WTC11 (cell line): Measurements from ENCODE around the gene PTPDC1. TPM values are rescaled to one million over a fixed set of nuclear protein-coding genes. Genes with fewer than 3 reads are reported as not detected.

Source experiments
- ATAC-seq: fragments of 200-7000 bp; cut with Tn5 transposase; 2 replicates; pipeline ENCODE4 v1.10.0; 2021; ENCODE audit warnings: mild to moderate bottlenecking, moderate library complexity
- CTCF ChIA-PET: fragments of 300-600 bp; sonication (Branson Sonifier 250); formaldehyde crosslinking; loops from one replicate; lab custom pipeline; 2021; ENCODE audit warnings: antibody characterized with exemption; lab: Charles Lee
- POLR2A ChIA-PET: fragments of 350-600 bp; sonication (Branson Sonifier 250); formaldehyde crosslinking; loops from one replicate; lab custom pipeline; 2021; ENCODE audit warnings: antibody characterized with exemption; lab: Charles Lee
- DNase-seq: peaks from one replicate; pipeline ENCODE4 v3.0.0; 2021; ENCODE audit warnings: low spot score
- H3K27ac Mint-ChIP-seq: 2 replicates; pipeline ENCODE4 v1.8.0; 2021; ENCODE audit warnings: mixed read lengths
- H3K27me3 Mint-ChIP-seq: 2 replicates; pipeline ENCODE4 v1.8.0; 2021; ENCODE audit warnings: low read depth, mild to moderate bottlenecking, moderate library complexity, mixed read lengths
- H3K36me3 Mint-ChIP-seq: 2 replicates; pipeline ENCODE4 v1.8.0; 2021; ENCODE audit warnings: mixed read lengths
- H3K4me1 Mint-ChIP-seq: 2 replicates; pipeline ENCODE4 v1.8.0; 2022; ENCODE audit warnings: mixed read lengths
- H3K4me3 Mint-ChIP-seq: 2 replicates; pipeline ENCODE4 v1.8.0; 2021; ENCODE audit warnings: mild to moderate bottlenecking, moderate library complexity, mixed read lengths
- H3K9me3 Mint-ChIP-seq: 2 replicates; pipeline ENCODE4 v1.8.0; 2021; ENCODE audit warnings: mixed read lengths
- AR ChIP-seq: fragments of 250-450 bp; sonication (Bioruptor Pico); IDR thresholded peaks from 2 replicates; pipeline ENCODE4 v1.9.0; 2021; ENCODE audit warnings: mild to moderate bottlenecking
- FOXK1 ChIP-seq: sonication (generic); formaldehyde crosslinking; IDR thresholded peaks from 2 replicates; pipeline ENCODE4 v1.8.0; 2022; ENCODE audit warnings: mild to moderate bottlenecking, moderate library complexity, missing genetic modification reagents
- FOXP1 ChIP-seq: sonication (generic); formaldehyde crosslinking; IDR thresholded peaks from 2 replicates; pipeline ENCODE4 v1.8.0; 2022; ENCODE audit warnings: missing genetic modification reagents, mild to moderate bottlenecking, moderate library complexity, borderline replicate concordance
- GTF2I ChIP-seq: fragments of 250-450 bp; sonication (Bioruptor Pico); conservative IDR thresholded peaks from 2 replicates; pipeline ENCODE4 v1.4.0; 2021; ENCODE audit warnings: mild to moderate bottlenecking
- HMGA2 ChIP-seq: fragments of 250-450 bp; sonication (Bioruptor Pico); IDR thresholded peaks from 2 replicates; pipeline ENCODE4 v1.4.0; 2021; ENCODE audit warnings: mild to moderate bottlenecking, moderate library complexity
- HMGXB4 ChIP-seq: sonication (generic); formaldehyde crosslinking; IDR thresholded peaks from 2 replicates; pipeline ENCODE4 v1.8.1; 2023; ENCODE audit warnings: mild to moderate bottlenecking, moderate library complexity, missing genetic modification reagents
- MLX ChIP-seq: sonication (generic); formaldehyde crosslinking; IDR thresholded peaks from 2 replicates; pipeline ENCODE4 v1.8.1; 2023; ENCODE audit warnings: mild to moderate bottlenecking, missing genetic modification reagents, moderate library complexity
- MXD4 ChIP-seq: fragments of 250-450 bp; sonication (Bioruptor Pico); IDR thresholded peaks from 2 replicates; pipeline ENCODE4 v1.8.0; 2021; ENCODE audit warnings: mild to moderate bottlenecking, moderate library complexity, borderline replicate concordance
- NFE2L1 ChIP-seq: sonication (generic); formaldehyde crosslinking; IDR thresholded peaks from 2 replicates; pipeline ENCODE4 v1.8.1; 2023; ENCODE audit warnings: missing genetic modification reagents
- TEAD1 ChIP-seq: sonication (generic); formaldehyde crosslinking; IDR thresholded peaks from 2 replicates; pipeline ENCODE4 v1.8.0; 2022; ENCODE audit warnings: mild to moderate bottlenecking, missing genetic modification reagents
- TP53 ChIP-seq: sonication (generic); formaldehyde crosslinking; IDR thresholded peaks from 2 replicates; pipeline ENCODE4 v1.8.1; 2023; ENCODE audit warnings: mild to moderate bottlenecking, missing genetic modification reagents
- ZNF138 ChIP-seq: sonication (generic); formaldehyde crosslinking; conservative IDR thresholded peaks from 2 replicates; pipeline ENCODE4 v1.8.1; 2022; ENCODE audit warnings: mild to moderate bottlenecking, moderate library complexity, missing genetic modification reagents
- ZNF232 ChIP-seq: sonication (generic); formaldehyde crosslinking; IDR thresholded peaks from 2 replicates; pipeline ENCODE4 v1.8.0; 2022; ENCODE audit warnings: mild to moderate bottlenecking, missing genetic modification reagents
- ZNF416 ChIP-seq: fragments of 250-450 bp; sonication (Bioruptor Pico); IDR thresholded peaks from 2 replicates; pipeline ENCODE4 v1.9.0; 2021; ENCODE audit warnings: mild to moderate bottlenecking, inconsistent platforms
- ZNF671 ChIP-seq: fragments of 250-450 bp; sonication (Bioruptor Pico); IDR thresholded peaks from 2 replicates; pipeline ENCODE4 v1.8.0; 2021; ENCODE audit warnings: mild to moderate bottlenecking
- total RNA-seq: library from RNA; stranded (reverse); gene quantifications from 3 replicates; pipeline ENCODE4 v1.2.3, GENCODE V29; 2021
- TF ChIP-seq, protein P1 (sequence below): sonication (generic); formaldehyde crosslinking; conservative IDR thresholded peaks from 2 replicates; pipeline ENCODE4 v1.8.1; 2023; ENCODE audit warnings: mild to moderate bottlenecking, low read depth, missing genetic modification reagents, moderate library complexity
- TF ChIP-seq, protein P2 (sequence below): sonication (generic); formaldehyde crosslinking; IDR thresholded peaks from 2 replicates; pipeline ENCODE4 v1.8.0; 2023; ENCODE audit warnings: mild to moderate bottlenecking, missing genetic modification reagents
- TF ChIP-seq, protein P3 (sequence below): fragments of 250-450 bp; sonication (Bioruptor Pico); IDR thresholded peaks from 2 replicates; pipeline ENCODE4 v2.1.2; 2022; ENCODE audit warnings: mild to moderate bottlenecking, moderate library complexity
- TF ChIP-seq, protein P4 (sequence below): sonication (generic); formaldehyde crosslinking; IDR thresholded peaks from 2 replicates; pipeline ENCODE4 v1.8.0; 2023; ENCODE audit warnings: missing genetic modification reagents, mild to moderate bottlenecking, borderline replicate concordance

PTPDC1 gene
- total RNA-seq, 1 experiment from 2014 or later, result 9.2 TPM

GRCh38 chr9:94057918-94058317 is 26.3 kb upstream of the PTPDC1 start:
- TF ChIP-seq GTF2I (no peak), FOXK1 (CRISPR knock-in tag) (no peak)
- Mint-ChIP-seq H3K4me3 (no peak overlapping the region), H3K9me3 (peaks cover 27% of the 10 kb centered on the region), H3K27ac (no peak overlapping the region), H3K36me3 (peaks cover 24% of the 10 kb centered on the region), H3K27me3 (no peaks in the 10 kb centered on the region), H3K4me1 (no peaks in the 10 kb centered on the region)
- no peak for DNase-seq
- ChIA-PET CTCF (interaction anchor here (1.0 kb wide), 1 partner anchor 155 kb away, joined by 5 read pairs; no protein-coding TSS in a partner anchor), POLR2A (no interaction called here)
- no peak for ATAC-seq

- peaks cover 5% of the 10 kb centered on the region for H3K4me1 Mint-ChIP-seq
- DNase-seq, result no peak
- H3K36me3 Mint-ChIP-seq, result peaks cover 24% of the 10 kb centered on the region
- no peaks in the 10 kb centered on the region for H3K27me3 Mint-ChIP-seq
- H3K9me3 Mint-ChIP-seq, result peaks cover 27% of the 10 kb centered on the region
- no peak overlapping the region for H3K27ac Mint-ChIP-seq
- ChIA-PET POLR2A (no interaction called here), CTCF (no interaction called here)
- no peak for ATAC-seq
- H3K4me3 Mint-ChIP-seq, result no peak overlapping the region
- TF ChIP-seq TP53 (no peak), ZNF671 (CRISPR knock-in tag) (no peak), FOXP1 (no peak), HMGA2 (CRISPR knock-in tag) (no peak), HMGXB4 (no peak), MXD4 (CRISPR knock-in tag) (no peak), ZNF138 (CRISPR knock-in tag) (no peak), ZNF232 (CRISPR knock-in tag) (no peak), ZNF416 (no peak), TEAD1 (CRISPR knock-in tag) (no peak), NFE2L1 (CRISPR knock-in tag) (no peak), MLX (CRISPR knock-in tag) (no peak), AR (CRISPR knock-in tag) (no peak)
- TF ChIP-seq, protein P1, sequence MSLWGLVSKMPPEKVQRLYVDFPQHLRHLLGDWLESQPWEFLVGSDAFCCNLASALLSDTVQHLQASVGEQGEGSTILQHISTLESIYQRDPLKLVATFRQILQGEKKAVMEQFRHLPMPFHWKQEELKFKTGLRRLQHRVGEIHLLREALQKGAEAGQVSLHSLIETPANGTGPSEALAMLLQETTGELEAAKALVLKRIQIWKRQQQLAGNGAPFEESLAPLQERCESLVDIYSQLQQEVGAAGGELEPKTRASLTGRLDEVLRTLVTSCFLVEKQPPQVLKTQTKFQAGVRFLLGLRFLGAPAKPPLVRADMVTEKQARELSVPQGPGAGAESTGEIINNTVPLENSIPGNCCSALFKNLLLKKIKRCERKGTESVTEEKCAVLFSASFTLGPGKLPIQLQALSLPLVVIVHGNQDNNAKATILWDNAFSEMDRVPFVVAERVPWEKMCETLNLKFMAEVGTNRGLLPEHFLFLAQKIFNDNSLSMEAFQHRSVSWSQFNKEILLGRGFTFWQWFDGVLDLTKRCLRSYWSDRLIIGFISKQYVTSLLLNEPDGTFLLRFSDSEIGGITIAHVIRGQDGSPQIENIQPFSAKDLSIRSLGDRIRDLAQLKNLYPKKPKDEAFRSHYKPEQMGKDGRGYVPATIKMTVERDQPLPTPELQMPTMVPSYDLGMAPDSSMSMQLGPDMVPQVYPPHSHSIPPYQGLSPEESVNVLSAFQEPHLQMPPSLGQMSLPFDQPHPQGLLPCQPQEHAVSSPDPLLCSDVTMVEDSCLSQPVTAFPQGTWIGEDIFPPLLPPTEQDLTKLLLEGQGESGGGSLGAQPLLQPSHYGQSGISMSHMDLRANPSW (CRISPR knock-in tag), result no peak
- TF ChIP-seq, protein P2, sequence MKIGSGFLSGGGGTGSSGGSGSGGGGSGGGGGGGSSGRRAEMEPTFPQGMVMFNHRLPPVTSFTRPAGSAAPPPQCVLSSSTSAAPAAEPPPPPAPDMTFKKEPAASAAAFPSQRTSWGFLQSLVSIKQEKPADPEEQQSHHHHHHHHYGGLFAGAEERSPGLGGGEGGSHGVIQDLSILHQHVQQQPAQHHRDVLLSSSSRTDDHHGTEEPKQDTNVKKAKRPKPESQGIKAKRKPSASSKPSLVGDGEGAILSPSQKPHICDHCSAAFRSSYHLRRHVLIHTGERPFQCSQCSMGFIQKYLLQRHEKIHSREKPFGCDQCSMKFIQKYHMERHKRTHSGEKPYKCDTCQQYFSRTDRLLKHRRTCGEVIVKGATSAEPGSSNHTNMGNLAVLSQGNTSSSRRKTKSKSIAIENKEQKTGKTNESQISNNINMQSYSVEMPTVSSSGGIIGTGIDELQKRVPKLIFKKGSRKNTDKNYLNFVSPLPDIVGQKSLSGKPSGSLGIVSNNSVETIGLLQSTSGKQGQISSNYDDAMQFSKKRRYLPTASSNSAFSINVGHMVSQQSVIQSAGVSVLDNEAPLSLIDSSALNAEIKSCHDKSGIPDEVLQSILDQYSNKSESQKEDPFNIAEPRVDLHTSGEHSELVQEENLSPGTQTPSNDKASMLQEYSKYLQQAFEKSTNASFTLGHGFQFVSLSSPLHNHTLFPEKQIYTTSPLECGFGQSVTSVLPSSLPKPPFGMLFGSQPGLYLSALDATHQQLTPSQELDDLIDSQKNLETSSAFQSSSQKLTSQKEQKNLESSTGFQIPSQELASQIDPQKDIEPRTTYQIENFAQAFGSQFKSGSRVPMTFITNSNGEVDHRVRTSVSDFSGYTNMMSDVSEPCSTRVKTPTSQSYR, result no peak
- TF ChIP-seq, protein P3, sequence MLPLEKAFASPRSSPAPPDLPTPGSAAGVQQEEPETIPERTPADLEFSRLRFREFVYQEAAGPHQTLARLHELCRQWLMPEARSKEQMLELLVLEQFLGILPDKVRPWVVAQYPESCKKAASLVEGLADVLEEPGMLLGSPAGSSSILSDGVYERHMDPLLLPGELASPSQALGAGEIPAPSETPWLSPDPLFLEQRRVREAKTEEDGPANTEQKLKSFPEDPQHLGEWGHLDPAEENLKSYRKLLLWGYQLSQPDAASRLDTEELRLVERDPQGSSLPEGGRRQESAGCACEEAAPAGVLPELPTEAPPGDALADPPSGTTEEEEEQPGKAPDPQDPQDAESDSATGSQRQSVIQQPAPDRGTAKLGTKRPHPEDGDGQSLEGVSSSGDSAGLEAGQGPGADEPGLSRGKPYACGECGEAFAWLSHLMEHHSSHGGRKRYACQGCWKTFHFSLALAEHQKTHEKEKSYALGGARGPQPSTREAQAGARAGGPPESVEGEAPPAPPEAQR (CRISPR knock-in tag), result no peak
- TF ChIP-seq, protein P4, sequence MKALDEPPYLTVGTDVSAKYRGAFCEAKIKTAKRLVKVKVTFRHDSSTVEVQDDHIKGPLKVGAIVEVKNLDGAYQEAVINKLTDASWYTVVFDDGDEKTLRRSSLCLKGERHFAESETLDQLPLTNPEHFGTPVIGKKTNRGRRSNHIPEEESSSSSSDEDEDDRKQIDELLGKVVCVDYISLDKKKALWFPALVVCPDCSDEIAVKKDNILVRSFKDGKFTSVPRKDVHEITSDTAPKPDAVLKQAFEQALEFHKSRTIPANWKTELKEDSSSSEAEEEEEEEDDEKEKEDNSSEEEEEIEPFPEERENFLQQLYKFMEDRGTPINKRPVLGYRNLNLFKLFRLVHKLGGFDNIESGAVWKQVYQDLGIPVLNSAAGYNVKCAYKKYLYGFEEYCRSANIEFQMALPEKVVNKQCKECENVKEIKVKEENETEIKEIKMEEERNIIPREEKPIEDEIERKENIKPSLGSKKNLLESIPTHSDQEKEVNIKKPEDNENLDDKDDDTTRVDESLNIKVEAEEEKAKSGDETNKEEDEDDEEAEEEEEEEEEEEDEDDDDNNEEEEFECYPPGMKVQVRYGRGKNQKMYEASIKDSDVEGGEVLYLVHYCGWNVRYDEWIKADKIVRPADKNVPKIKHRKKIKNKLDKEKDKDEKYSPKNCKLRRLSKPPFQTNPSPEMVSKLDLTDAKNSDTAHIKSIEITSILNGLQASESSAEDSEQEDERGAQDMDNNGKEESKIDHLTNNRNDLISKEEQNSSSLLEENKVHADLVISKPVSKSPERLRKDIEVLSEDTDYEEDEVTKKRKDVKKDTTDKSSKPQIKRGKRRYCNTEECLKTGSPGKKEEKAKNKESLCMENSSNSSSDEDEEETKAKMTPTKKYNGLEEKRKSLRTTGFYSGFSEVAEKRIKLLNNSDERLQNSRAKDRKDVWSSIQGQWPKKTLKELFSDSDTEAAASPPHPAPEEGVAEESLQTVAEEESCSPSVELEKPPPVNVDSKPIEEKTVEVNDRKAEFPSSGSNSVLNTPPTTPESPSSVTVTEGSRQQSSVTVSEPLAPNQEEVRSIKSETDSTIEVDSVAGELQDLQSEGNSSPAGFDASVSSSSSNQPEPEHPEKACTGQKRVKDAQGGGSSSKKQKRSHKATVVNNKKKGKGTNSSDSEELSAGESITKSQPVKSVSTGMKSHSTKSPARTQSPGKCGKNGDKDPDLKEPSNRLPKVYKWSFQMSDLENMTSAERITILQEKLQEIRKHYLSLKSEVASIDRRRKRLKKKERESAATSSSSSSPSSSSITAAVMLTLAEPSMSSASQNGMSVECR (CRISPR knock-in tag), result no peak
These were observed 22.4 kb upstream of the PTPDC1 start for GRCh38 chr9:94061864-94062263.
